HEK293 (cell line): Measurements from ENCODE around the gene CCDC12.

ENCODE experiments used
- MYNN ChIP-seq: fragments of 450-650 bp; formaldehyde crosslinking; IDR thresholded peaks from 2 replicates; pipeline ENCODE4 v1.5.1; 2016; ENCODE audit warnings: missing biosample characterization, missing genetic modification characterization, borderline replicate concordance
- ZBTB1 ChIP-seq: fragments of 450-650 bp; formaldehyde crosslinking; IDR thresholded peaks from 2 replicates; pipeline ENCODE4 v1.5.1; 2016; ENCODE audit warnings: missing biosample characterization, missing genetic modification characterization
- ZBTB8A ChIP-seq: fragments of 450-650 bp; formaldehyde crosslinking; IDR thresholded peaks from 2 replicates; pipeline ENCODE4 v1.5.1; 2016; ENCODE audit warnings: missing biosample characterization, missing genetic modification characterization
- ZNF24 ChIP-seq: fragments of 450-650 bp; formaldehyde crosslinking; IDR thresholded peaks from 2 replicates; pipeline ENCODE4 v1.5.1; 2016; ENCODE audit warnings: missing biosample characterization, missing genetic modification characterization
- ZNF404 ChIP-seq: fragments of 450-650 bp; formaldehyde crosslinking; IDR thresholded peaks from 2 replicates; pipeline ENCODE4 v1.5.1; 2017; ENCODE audit warnings: missing biosample characterization, missing genetic modification characterization
- ZNF510 ChIP-seq: fragments of 450-650 bp; formaldehyde crosslinking; IDR thresholded peaks from 2 replicates; pipeline ENCODE4 v1.5.1; 2018; ENCODE audit warnings: mild to moderate bottlenecking, missing genetic modification characterization, missing biosample characterization; ENCODE audit not compliant: insufficient replicate concordance
- ZNF561 ChIP-seq: fragments of 450-650 bp; IDR thresholded peaks from 2 replicates; pipeline ENCODE4 v1.5.1; 2018; ENCODE audit warnings: missing biosample characterization, missing genetic modification characterization, borderline replicate concordance
- ZNF629 ChIP-seq: fragments of 450-650 bp; formaldehyde crosslinking; IDR thresholded peaks from 2 replicates; pipeline ENCODE4 v1.5.1; 2017; ENCODE audit warnings: missing biosample characterization, missing genetic modification characterization
- TF ChIP-seq, protein P1 (sequence below): fragments of 450-650 bp; formaldehyde crosslinking; IDR thresholded peaks from 2 replicates; pipeline ENCODE4 v1.5.1; 2016; ENCODE audit warnings: missing biosample characterization, missing genetic modification characterization, low read depth
- TF ChIP-seq, protein P2 (sequence below): fragments of 450-650 bp; formaldehyde crosslinking; IDR thresholded peaks from 2 replicates; pipeline ENCODE4 v1.5.1; 2016; ENCODE audit warnings: missing biosample characterization, missing genetic modification characterization
- TF ChIP-seq, protein P3 (sequence below): fragments of 450-650 bp; formaldehyde crosslinking; IDR thresholded peaks from 2 replicates; pipeline ENCODE4 v1.5.1; 2016; ENCODE audit warnings: missing biosample characterization, missing genetic modification characterization
- TF ChIP-seq, protein P4 (sequence below): fragments of 450-650 bp; formaldehyde crosslinking; IDR thresholded peaks from 2 replicates; pipeline ENCODE4 v1.5.1; 2016; ENCODE audit warnings: missing biosample characterization, missing genetic modification characterization
- TF ChIP-seq, protein P5 (sequence below): fragments of 450-650 bp; formaldehyde crosslinking; IDR thresholded peaks from 2 replicates; pipeline ENCODE4 v1.5.1; 2016; ENCODE audit warnings: missing biosample characterization, missing genetic modification characterization

DNA sequence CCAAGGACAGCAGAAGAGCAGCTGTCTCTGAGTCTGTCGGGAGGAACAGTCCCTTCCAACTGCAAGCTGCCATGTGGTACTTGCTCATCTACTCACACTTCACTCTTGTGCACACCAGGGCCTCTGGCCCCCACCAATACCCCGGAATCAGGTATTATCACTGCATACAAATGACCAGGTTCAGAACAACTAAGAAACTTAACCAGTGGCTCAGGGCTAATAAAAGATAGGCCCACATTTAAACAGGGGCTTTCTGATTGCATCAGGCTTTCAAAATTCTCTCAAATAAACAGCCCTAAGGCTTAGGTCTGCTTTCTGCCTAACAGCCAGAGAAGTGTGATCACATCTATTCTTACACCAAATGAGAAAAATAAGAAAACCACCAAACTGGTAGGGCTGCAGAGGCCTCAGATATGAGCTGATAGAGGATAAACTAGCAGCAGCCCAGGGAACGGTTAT is 20.7 kb downstream of the CCDC12 start:
- TF ChIP-seq, protein P1, sequence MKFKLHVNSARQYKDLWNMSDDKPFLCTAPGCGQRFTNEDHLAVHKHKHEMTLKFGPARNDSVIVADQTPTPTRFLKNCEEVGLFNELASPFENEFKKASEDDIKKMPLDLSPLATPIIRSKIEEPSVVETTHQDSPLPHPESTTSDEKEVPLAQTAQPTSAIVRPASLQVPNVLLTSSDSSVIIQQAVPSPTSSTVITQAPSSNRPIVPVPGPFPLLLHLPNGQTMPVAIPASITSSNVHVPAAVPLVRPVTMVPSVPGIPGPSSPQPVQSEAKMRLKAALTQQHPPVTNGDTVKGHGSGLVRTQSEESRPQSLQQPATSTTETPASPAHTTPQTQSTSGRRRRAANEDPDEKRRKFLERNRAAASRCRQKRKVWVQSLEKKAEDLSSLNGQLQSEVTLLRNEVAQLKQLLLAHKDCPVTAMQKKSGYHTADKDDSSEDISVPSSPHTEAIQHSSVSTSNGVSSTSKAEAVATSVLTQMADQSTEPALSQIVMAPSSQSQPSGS: no peak
- TF ChIP-seq ZBTB1 (tag by site-specific recombination) (no peak), ZNF24 (no peak), ZBTB8A (tag by site-specific recombination) (no peak), ZNF629 (tag by site-specific recombination) (no peak), ZNF561 (tag by site-specific recombination) (no peak), MYNN (no peak), ZNF404 (tag by site-specific recombination) (no peak), ZNF510 (tag by site-specific recombination) (no peak)
- TF ChIP-seq, protein P2, sequence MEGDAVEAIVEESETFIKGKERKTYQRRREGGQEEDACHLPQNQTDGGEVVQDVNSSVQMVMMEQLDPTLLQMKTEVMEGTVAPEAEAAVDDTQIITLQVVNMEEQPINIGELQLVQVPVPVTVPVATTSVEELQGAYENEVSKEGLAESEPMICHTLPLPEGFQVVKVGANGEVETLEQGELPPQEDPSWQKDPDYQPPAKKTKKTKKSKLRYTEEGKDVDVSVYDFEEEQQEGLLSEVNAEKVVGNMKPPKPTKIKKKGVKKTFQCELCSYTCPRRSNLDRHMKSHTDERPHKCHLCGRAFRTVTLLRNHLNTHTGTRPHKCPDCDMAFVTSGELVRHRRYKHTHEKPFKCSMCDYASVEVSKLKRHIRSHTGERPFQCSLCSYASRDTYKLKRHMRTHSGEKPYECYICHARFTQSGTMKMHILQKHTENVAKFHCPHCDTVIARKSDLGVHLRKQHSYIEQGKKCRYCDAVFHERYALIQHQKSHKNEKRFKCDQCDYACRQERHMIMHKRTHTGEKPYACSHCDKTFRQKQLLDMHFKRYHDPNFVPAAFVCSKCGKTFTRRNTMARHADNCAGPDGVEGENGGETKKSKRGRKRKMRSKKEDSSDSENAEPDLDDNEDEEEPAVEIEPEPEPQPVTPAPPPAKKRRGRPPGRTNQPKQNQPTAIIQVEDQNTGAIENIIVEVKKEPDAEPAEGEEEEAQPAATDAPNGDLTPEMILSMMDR (tag by site-specific recombination): no peak
- TF ChIP-seq, protein P3, sequence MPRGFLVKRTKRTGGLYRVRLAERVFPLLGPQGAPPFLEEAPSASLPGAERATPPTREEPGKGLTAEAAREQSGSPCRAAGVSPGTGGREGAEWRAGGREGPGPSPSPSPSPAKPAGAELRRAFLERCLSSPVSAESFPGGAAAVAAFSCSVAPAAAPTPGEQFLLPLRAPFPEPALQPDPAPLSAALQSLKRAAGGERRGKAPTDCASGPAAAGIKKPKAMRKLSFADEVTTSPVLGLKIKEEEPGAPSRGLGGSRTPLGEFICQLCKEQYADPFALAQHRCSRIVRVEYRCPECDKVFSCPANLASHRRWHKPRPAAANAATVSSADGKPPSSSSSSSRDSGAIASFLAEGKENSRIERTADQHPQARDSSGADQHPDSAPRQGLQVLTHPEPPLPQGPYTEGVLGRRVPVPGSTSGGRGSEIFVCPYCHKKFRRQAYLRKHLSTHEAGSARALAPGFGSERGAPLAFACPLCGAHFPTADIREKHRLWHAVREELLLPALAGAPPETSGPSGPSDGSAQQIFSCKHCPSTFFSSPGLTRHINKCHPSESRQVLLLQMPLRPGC (tag by site-specific recombination): no peak
- TF ChIP-seq, protein P4, sequence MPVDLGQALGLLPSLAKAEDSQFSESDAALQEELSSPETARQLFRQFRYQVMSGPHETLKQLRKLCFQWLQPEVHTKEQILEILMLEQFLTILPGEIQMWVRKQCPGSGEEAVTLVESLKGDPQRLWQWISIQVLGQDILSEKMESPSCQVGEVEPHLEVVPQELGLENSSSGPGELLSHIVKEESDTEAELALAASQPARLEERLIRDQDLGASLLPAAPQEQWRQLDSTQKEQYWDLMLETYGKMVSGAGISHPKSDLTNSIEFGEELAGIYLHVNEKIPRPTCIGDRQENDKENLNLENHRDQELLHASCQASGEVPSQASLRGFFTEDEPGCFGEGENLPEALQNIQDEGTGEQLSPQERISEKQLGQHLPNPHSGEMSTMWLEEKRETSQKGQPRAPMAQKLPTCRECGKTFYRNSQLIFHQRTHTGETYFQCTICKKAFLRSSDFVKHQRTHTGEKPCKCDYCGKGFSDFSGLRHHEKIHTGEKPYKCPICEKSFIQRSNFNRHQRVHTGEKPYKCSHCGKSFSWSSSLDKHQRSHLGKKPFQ (tag by site-specific recombination): no peak; the same call in 1 of the 2 replicates
- TF ChIP-seq, protein P5, sequence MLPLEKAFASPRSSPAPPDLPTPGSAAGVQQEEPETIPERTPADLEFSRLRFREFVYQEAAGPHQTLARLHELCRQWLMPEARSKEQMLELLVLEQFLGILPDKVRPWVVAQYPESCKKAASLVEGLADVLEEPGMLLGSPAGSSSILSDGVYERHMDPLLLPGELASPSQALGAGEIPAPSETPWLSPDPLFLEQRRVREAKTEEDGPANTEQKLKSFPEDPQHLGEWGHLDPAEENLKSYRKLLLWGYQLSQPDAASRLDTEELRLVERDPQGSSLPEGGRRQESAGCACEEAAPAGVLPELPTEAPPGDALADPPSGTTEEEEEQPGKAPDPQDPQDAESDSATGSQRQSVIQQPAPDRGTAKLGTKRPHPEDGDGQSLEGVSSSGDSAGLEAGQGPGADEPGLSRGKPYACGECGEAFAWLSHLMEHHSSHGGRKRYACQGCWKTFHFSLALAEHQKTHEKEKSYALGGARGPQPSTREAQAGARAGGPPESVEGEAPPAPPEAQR (tag by site-specific recombination): no peak
